GM12878 (cell line): Measurements from ENCODE around the gene TMEM272. TPM values are rescaled to one million over a fixed set of nuclear protein-coding genes. Genes with fewer than 3 reads are reported as not detected.

Source experiments
- CREB1 ChIP-seq: IDR thresholded peaks from 2 replicates; pipeline ENCODE4 v1.6.1; 2012; ENCODE audit warnings: low read depth, mild to moderate bottlenecking, inconsistent platforms
- E2F8 ChIP-seq: fragments of 450-650 bp; IDR thresholded peaks from 2 replicates; pipeline ENCODE4 v1.6.1; 2018; ENCODE audit warnings: mild to moderate bottlenecking, low read depth, moderate library complexity; ENCODE audit not compliant: partially characterized antibody
- ESRRA ChIP-seq: IDR thresholded peaks from 2 replicates; pipeline ENCODE4 v1.6.1; 2012; ENCODE audit warnings: mild to moderate bottlenecking, low read length, improper control_type of control experiment
- EZH2 ChIP-seq: IDR thresholded peaks from 2 replicates; pipeline ENCODE4 v1.6.1; 2012; ENCODE audit warnings: low read depth, mild to moderate bottlenecking, control low read depth, inconsistent platforms, low read length, borderline replicate concordance; ENCODE audit not compliant: control insufficient read depth
- IKZF1 ChIP-seq: fragments of 450-650 bp; conservative IDR thresholded peaks from 2 replicates; pipeline ENCODE4 v1.6.1; 2017; ENCODE audit warnings: antibody characterized with exemption, mild to moderate bottlenecking
- KDM1A ChIP-seq: fragments of 200-600 bp; sonication (generic); IDR thresholded peaks from 2 replicates; pipeline ENCODE4 v1.6.1; 2016; ENCODE audit warnings: borderline replicate concordance
- MTA2 ChIP-seq: fragments of 450-650 bp; IDR thresholded peaks from 2 replicates; pipeline ENCODE4 v1.6.1; 2016; ENCODE audit warnings: low read depth, mild to moderate bottlenecking, moderate library complexity
- NFYB ChIP-seq: IDR thresholded peaks from 2 replicates; pipeline ENCODE4 v1.6.1; 2011; ENCODE audit warnings: low read depth, mild to moderate bottlenecking, low read length, improper control_type of control experiment, moderate library complexity; ENCODE audit not compliant: insufficient read depth
- PAX5 ChIP-seq: IDR thresholded peaks from 2 replicates; pipeline ENCODE4 v1.6.1; 2011; ENCODE audit warnings: low read depth, low read length, borderline replicate concordance
- POU2F2 ChIP-seq: IDR thresholded peaks from 3 replicates; pipeline ENCODE4 v1.6.1; 2011; ENCODE audit warnings: low read depth, mild to moderate bottlenecking, low read length, borderline replicate concordance
- SIN3A ChIP-seq: IDR thresholded peaks from 2 replicates; pipeline ENCODE4 v1.6.1; 2012; ENCODE audit warnings: low read depth, low read length, improper control_type of control experiment
- SMAD1 ChIP-seq: fragments of 450-650 bp; IDR thresholded peaks from 2 replicates; pipeline ENCODE4 v1.6.1; 2018; ENCODE audit warnings: mild to moderate bottlenecking, low read depth; ENCODE audit not compliant: partially characterized antibody
- TCF12 ChIP-seq: IDR thresholded peaks from 2 replicates; pipeline ENCODE4 v1.6.1; 2011; ENCODE audit warnings: low read depth, mild to moderate bottlenecking, low read length
- ZBED1 ChIP-seq: IDR thresholded peaks from 2 replicates; pipeline ENCODE4 v1.6.1; 2016; ENCODE audit warnings: borderline replicate concordance
- ZNF217 ChIP-seq: fragments of 450-650 bp; IDR thresholded peaks from 2 replicates; pipeline ENCODE4 v1.6.1; 2017; ENCODE audit warnings: antibody characterized with exemption, mild to moderate bottlenecking
- polyA plus RNA-seq, 11 experiments: library from polyadenylated mRNA; depleted of rRNA in 4 of 11; unstranded in 6 of 11; stranded (reverse) in 5 of 11; fragments of >200 nt; fragmentation: Nextera tagmentation in 4 of 11; fragmentation: Illumina TruSeq in 1 of 11; extraction: Ambion mirVana in 4 of 11; extraction: Trizol in 1 of 11; gene quantifications; 1 replicate in 1 of 11; 2 replicates in 10 of 11; pipeline versions ENCODE4 v1.2.1 to v1.2.3, GENCODE V29; 2011 to 2016; ENCODE audit warnings: inconsistent platforms in 2 of 11, missing spikeins in 2 of 11, low read depth in 1 of 11
- total RNA-seq, 4 experiments: library from RNA; depleted of rRNA in 3 of 4; stranded (reverse); fragments of >200 nt in 3 of 4; fragmentation: Illumina TruSeq in 1 of 4; extraction: Trizol in 1 of 4; gene quantifications; 2 replicates each; pipeline versions ENCODE4 v1.2.1 to v1.2.3, GENCODE V29; 2013 to 2021
- TF ChIP-seq, protein P1 (sequence below): fragments of 450-650 bp; formaldehyde crosslinking; IDR thresholded peaks from 2 replicates; pipeline ENCODE4 v1.4.0; 2020; ENCODE audit warnings: mild to moderate bottlenecking, moderate library complexity
- TF ChIP-seq, protein P2 (sequence below): fragments of 450-650 bp; IDR thresholded peaks from 2 replicates; pipeline ENCODE4 v1.6.1; 2016; ENCODE audit warnings: mild to moderate bottlenecking
- TF ChIP-seq, protein P3 (sequence below): IDR thresholded peaks from 2 replicates; pipeline ENCODE4 v1.6.1; 2012; ENCODE audit warnings: low read depth, low read length, improper control_type of control experiment
- TF ChIP-seq, protein P4 (sequence below): IDR thresholded peaks from 2 replicates; pipeline ENCODE4 v1.6.1; 2012; ENCODE audit warnings: low read length, inconsistent platforms

Gene TMEM272
- total and polyA plus RNA-seq, 10 of the 15 experiments (the other 5 are each of a cell fraction or from before 2014, with no cell fraction given) = 0.01 to 0.04 TPM; not detected in 8

GRCh38 chr13:51793570-51794271, 51.3 kb downstream of the TMEM272 start (continued):
- TF ChIP-seq, protein P1, sequence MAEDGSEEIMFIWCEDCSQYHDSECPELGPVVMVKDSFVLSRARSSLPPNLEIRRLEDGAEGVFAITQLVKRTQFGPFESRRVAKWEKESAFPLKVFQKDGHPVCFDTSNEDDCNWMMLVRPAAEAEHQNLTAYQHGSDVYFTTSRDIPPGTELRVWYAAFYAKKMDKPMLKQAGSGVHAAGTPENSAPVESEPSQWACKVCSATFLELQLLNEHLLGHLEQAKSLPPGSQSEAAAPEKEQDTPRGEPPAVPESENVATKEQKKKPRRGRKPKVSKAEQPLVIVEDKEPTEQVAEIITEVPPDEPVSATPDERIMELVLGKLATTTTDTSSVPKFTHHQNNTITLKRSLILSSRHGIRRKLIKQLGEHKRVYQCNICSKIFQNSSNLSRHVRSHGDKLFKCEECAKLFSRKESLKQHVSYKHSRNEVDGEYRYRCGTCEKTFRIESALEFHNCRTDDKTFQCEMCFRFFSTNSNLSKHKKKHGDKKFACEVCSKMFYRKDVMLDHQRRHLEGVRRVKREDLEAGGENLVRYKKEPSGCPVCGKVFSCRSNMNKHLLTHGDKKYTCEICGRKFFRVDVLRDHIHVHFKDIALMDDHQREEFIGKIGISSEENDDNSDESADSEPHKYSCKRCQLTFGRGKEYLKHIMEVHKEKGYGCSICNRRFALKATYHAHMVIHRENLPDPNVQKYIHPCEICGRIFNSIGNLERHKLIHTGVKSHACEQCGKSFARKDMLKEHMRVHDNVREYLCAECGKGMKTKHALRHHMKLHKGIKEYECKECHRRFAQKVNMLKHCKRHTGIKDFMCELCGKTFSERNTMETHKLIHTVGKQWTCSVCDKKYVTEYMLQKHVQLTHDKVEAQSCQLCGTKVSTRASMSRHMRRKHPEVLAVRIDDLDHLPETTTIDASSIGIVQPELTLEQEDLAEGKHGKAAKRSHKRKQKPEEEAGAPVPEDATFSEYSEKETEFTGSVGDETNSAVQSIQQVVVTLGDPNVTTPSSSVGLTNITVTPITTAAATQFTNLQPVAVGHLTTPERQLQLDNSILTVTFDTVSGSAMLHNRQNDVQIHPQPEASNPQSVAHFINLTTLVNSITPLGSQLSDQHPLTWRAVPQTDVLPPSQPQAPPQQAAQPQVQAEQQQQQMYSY (CRISPR knock-in tag) = no peak
- no peak; the same call in 1 of the 2 replicates for TF ChIP-seq CREB1
- TF ChIP-seq MTA2 = peak; percentile 61; the same call in 1 of the 2 replicates
- TF ChIP-seq NFYB = peak; percentile 55; the same call in 1 of the 2 replicates
- TF ChIP-seq, protein P2, sequence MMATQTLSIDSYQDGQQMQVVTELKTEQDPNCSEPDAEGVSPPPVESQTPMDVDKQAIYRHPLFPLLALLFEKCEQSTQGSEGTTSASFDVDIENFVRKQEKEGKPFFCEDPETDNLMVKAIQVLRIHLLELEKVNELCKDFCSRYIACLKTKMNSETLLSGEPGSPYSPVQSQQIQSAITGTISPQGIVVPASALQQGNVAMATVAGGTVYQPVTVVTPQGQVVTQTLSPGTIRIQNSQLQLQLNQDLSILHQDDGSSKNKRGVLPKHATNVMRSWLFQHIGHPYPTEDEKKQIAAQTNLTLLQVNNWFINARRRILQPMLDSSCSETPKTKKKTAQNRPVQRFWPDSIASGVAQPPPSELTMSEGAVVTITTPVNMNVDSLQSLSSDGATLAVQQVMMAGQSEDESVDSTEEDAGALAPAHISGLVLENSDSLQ = no peak
- peak; percentile 55; the same call in 1 of the 2 replicates for TF ChIP-seq PAX5
- no peak for TF ChIP-seq SIN3A
- TF ChIP-seq, protein P3, sequence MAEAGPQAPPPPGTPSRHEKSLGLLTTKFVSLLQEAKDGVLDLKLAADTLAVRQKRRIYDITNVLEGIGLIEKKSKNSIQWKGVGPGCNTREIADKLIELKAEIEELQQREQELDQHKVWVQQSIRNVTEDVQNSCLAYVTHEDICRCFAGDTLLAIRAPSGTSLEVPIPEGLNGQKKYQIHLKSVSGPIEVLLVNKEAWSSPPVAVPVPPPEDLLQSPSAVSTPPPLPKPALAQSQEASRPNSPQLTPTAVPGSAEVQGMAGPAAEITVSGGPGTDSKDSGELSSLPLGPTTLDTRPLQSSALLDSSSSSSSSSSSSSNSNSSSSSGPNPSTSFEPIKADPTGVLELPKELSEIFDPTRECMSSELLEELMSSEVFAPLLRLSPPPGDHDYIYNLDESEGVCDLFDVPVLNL = no peak
- TF ChIP-seq ZBED1 = no peak
- TF ChIP-seq IKZF1 = peak; percentile 72
- TF ChIP-seq TCF12 = peak; percentile 80
- TF ChIP-seq, protein P4, sequence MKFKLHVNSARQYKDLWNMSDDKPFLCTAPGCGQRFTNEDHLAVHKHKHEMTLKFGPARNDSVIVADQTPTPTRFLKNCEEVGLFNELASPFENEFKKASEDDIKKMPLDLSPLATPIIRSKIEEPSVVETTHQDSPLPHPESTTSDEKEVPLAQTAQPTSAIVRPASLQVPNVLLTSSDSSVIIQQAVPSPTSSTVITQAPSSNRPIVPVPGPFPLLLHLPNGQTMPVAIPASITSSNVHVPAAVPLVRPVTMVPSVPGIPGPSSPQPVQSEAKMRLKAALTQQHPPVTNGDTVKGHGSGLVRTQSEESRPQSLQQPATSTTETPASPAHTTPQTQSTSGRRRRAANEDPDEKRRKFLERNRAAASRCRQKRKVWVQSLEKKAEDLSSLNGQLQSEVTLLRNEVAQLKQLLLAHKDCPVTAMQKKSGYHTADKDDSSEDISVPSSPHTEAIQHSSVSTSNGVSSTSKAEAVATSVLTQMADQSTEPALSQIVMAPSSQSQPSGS = 0 out of 2 replicates have a peak, but pooled peaks have one; percentile 27
- TF ChIP-seq SMAD1 = no peak
- TF ChIP-seq ZNF217 = no peak
- no peak for TF ChIP-seq KDM1A
- no peak for TF ChIP-seq ESRRA
- TF ChIP-seq POU2F2 = 0 out of 3 replicates have a peak, but pooled peaks have one; percentile 18
- no peak for TF ChIP-seq E2F8
- TF ChIP-seq EZH2 = no peak
